Activated CD8-positive, alpha-beta memory T cell treated with anti-CD3 and anti-CD28 coated beads, Interleukin-2, amount 50 U/mL, for 1 hour (primary cell): ENCODE results near the gene BCR.

Experiments
- DNase-seq: peaks from one replicate; pipeline ENCODE4 v3.0.0-alpha.2; 2020; ENCODE audit errors: extremely low read depth

BCR gene

GRCh38 chr22:23262518-23263332 lies 82.4 kb downstream of the BCR start:
- DNase-seq = no peak

- DNase-seq = peak; percentile 36
Measured at GRCh38 chr22:23263651-23264555, 83.6 kb downstream of the BCR start.

GRCh38 chr22:23264610-23265367 lies 84.5 kb downstream of the BCR start:
- no peak for DNase-seq

- DNase-seq = no peak
Measured at GRCh38 chr22:23265368-23265700, 85.0 kb downstream of the BCR start.

GRCh38 chr22:23266780-23267179 lies 86.5 kb downstream of the BCR start:
- no peak for DNase-seq

GRCh38 chr22:23267226-23268043 lies 87.1 kb downstream of the BCR start:
- no peak for DNase-seq

- no peak for DNase-seq
Measured at GRCh38 chr22:23268139-23268712, 87.9 kb downstream of the BCR start.

- no peak for DNase-seq
Measured at GRCh38 chr22:23268877-23269276, 88.6 kb downstream of the BCR start.

GRCh38 chr22:23269441-23270211 lies 89.3 kb downstream of the BCR start:
- DNase-seq = no peak

GRCh38 chr22:23270212-23270733 lies 90.0 kb downstream of the BCR start:
- no peak for DNase-seq

GRCh38 chr22:23270798-23271596 lies 90.7 kb downstream of the BCR start:
- no peak for DNase-seq

- DNase-seq = no peak
Measured at GRCh38 chr22:23271597-23271908, 91.2 kb downstream of the BCR start.

GRCh38 chr22:23272371-23272770 lies 92.1 kb downstream of the BCR start:
- DNase-seq = no peak

- DNase-seq = no peak
Measured at GRCh38 chr22:23272834-23273233, 92.5 kb downstream of the BCR start.

- no peak for DNase-seq
Measured at GRCh38 chr22:23273445-23274145, 93.3 kb downstream of the BCR start.

- DNase-seq = no peak
Measured at GRCh38 chr22:23274146-23274526, 93.8 kb downstream of the BCR start.

- DNase-seq = no peak
Measured at GRCh38 chr22:23274891-23275694, 94.8 kb downstream of the BCR start.

GRCh38 chr22:23275751-23276150 lies 95.4 kb downstream of the BCR start:
- no peak for DNase-seq
